ENCODE results near the gene GOLGA6L10.
"Not testable (repeated sequence)": the region's sequence is repeated elsewhere in the genome, so short reads cannot be mapped to it uniquely, and the experiment has no call there.

Gene GOLGA6L10

DNA sequence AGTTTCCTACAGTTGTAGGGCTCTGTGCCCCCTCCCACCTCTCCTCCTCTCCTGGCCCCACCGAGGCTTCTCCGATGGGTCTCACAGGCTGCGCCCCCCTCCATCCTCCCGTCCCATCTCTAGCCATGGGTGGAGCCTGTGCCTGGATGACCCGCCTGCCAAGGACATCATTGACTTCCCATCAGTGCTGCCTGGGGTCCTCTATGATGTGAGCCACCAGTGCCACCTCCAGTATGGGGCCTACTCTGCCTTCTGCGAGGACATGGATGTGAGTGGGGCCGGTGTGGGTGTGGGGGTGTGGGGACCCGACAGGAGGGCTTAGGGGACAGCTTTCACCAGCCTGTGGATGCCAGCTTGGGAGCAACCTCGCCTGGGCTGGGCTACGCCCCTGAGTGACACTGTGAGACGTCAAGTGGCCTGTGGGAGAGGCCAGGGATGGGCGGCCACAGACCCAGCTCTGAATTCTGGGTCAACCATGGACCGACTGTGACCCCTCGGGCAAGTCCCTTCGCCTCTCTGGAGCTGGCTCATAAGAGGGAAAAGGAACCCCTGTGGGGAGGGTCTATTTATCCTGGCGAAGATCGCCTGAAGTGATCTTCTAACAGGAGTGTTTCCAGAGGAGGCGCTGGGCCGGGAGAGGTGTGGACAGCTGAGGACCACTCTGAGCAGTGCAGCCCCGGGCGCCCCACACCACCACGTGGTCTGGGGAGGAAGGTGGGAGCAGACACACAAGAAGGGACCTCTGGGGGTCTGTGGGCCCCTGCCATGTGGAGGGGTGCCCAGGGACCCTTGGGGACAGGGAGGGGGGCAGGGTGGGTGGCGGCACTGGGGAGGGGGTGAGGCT, 32.8 kb downstream of the GOLGA6L10 start:
- not testable (repeated sequence) for DNase-seq

DNA sequence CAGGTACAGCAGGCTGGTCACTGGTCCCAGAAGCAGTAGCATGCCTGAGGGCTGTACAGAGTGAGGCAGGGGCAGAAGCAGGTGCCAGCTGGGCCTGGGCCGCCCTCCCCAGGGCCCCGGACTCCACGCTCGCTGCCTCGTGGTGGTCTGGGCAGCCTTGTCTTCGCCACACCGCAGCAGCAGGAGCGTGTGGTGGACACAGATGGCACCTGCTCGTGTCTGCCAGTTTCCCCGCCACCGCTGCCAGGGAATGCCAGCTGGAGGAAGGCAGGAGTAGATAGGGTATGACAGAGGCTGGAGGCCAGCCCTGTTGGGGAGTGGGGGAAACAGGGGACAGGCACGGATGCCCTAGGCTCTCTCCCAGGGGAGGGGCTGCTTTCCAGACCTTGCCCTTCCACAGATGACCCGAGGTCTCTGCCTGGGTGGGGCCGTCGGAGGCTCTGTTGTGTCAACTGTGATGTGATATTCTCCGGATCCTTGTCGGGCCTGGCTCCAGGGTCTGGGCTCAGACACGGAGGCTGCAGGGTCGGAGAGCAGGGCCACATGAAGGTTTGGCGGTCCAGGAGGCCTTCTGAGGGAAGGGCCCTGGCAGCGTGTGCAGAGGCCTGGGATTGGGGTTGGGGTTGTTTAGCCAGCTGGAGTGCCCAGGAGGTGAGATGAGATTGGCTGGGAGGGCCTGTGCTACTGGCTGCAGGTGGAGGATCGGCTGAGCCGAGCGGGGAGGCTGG, 33.6 kb downstream of the GOLGA6L10 start:
- DNase-seq: no peak

DNA sequence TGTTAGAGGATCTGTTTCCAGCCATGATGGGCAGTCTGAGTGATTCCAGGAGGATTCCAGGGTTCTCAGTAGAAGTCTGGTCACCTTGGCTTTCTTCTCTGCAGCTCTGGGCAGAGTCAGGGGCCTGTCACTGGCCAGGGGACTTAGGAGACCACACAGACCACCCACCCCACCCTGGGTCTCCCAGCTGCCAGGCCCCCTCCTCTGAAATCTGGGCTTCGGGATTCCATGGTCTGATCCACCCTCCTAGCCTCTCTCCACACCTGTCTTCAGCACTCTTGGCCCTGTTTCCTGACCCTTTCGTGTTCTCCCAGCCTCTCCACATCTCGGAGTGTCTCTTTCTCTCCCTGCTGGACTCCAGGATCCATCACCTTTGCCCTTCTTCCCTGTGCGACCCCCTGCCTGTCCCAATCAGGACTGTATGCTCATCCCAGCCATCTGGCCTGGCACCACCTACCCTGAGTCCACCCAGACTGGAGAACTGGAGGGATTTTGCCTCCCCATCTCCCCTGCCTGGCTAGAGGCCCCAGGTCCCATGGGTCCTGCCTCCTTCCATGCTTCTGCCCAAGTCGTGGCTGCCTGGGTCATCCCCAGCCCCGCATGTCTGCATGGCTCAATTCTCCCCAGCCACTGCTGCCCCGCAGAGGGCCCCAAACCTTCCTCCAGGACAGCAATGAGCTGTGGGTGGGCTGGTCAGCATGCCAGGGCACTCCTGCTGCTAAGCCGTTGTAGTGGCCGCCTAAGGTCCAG, 34.3 kb downstream of the GOLGA6L10 start:
- DNase-seq: no peak

DNA sequence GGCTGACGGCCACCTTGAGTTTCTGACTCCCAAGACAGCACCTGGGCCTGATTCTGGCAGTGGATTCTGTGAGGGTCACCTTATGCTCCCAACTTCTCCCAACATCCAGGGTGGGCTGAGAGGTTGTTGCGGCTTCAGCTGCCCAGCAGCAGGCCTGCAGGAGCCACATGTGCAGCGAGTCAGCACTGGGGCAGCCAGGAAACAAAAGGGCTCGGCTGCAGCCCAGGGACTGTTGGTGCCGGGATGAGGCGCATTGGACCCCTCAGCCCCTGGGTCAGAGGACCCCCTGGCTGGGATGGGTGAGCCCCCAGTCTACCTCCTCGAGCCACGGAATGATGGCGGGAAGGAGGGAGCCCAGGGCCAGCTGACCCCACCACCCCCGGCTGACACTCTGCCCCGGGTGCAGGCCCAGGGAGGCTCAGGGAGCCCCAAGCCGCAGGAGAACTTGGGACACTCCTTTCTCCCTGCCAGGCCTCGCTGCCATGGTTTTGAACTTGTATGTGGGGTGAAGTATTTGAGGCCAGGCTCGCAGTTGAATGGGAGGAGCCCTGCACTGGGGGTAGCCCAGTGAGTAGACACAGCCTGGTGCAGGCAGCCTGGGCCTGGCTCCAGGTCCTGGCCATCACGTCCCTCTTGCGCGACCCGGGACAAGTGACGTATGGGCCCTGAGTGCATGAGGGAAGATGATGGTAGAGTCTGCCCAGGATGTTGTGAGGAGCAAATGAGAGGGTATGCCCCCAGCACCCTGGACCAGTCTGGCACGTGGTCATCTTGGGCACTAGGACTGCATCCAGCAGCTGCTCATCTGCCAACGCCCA, 35.1 kb downstream of the GOLGA6L10 start:
- not testable (repeated sequence) for DNase-seq

DNA sequence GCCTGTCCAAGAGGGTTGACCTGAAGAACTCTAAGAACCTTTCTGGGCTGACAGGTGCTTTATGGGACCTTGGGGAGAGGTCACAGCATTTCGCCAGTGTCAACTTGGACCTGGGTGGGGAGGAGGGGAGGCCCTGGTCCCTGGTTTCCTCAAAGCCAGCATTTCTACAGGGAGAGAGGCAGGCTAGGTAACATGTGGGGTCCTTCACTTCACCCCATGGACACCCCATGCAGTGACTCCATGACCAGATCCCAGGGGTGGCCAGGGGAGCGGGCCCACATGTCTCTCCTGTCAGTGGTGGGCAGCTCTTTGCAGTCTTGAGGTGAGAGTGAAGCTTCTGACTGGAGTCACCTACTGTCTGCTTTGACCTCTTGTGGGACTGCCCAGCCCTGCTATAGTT, 35.8 kb downstream of the GOLGA6L10 start:
- DNase-seq: no peak

DNA sequence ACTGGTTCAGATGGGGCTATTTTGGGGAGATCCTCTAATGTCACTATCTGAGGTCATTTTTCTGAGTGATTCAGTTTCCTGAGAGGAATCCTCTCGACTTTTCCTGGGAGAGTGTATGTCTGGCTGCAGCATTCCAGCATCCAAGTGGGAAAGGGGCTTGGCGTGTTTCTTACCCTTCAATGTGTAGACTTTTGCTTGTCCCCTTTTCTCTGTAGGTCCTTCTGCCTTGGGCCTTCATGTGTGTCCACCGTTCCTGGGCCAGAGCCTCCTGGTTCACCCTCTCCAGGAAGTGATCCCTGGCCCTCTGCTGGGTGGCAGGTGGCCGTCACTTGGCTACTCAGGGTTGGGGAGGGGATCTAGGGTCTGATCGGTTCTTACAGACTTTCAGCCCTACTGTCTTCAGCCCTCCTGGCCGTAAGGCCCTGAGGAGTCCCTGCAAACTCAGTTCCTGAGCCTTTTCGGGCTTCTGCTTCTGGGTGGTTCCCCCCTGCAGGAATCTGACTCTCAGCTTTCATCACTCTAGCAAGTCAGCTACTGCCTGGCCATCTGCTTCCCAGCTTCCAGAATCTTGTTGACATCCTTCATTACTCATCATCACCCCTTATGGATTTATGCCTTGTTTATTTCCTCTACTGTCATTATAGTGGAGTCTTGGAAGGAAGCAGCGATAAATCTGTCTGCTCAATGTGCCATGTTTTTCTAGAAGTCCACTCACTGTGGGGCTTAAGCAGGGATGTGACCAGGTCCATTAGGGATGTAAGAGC, 36.5 kb downstream of the GOLGA6L10 start:
- no peak for DNase-seq

DNA sequence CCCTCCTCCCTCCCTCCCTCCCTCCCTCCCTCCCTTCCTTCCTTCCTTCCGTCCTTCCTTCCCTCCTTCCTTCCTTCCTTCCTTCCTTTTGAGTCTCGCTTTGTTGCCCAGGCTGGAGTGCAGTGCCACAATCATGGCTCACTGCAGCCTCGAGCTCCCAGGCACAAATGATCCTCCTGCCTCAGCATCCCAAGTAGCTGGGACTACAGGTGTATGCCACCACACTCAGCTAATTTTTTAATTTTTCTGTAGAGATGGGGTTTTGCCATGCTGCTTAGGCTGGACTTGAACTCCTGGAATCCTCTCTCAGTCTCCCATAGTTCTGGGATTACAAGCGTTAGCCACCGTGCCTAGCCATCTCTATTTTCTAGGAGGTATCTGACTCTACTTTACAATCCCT, 38.0 kb downstream of the GOLGA6L10 start:
- DNase-seq: not testable (repeated sequence)

DNA sequence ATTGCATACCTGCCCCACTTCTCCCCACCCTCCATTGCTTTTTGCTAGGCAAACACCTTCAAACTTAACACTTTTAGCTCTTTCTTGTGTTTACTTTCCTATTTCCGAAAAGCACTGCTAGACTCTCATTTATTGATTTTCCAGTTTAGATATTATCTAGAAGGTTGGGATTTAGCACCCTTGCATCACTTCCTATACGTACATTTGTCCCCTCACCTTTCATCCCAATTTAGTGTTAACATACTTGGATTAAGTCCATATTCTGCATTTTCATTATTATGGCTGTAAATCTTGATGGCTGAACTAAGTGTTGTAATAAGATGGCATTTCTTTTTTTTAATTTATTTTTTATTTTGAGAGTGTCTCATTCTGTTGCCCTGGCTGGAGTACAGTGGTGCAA, 39.5 kb downstream of the GOLGA6L10 start:
- DNase-seq: no peak

DNA sequence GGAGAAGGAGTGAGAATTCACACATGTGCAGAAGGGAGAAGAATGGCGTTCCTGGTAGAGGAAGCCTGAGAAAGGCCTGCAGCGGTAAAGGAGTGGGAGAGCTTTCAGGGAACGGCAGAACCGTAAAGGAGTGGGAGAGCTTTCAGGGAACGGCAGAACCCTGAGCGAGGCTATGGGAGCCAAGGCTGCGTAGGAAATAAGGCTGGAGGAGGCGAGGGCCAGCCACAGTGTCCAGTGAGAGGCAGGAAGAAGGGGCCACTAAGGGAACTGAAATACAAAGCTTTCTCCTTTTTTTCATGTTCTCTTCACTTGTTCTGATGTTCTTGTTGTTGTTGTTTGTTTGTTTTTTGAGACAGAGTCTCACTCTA, 41.6 kb downstream of the GOLGA6L10 start:
- no peak for DNase-seq

DNA sequence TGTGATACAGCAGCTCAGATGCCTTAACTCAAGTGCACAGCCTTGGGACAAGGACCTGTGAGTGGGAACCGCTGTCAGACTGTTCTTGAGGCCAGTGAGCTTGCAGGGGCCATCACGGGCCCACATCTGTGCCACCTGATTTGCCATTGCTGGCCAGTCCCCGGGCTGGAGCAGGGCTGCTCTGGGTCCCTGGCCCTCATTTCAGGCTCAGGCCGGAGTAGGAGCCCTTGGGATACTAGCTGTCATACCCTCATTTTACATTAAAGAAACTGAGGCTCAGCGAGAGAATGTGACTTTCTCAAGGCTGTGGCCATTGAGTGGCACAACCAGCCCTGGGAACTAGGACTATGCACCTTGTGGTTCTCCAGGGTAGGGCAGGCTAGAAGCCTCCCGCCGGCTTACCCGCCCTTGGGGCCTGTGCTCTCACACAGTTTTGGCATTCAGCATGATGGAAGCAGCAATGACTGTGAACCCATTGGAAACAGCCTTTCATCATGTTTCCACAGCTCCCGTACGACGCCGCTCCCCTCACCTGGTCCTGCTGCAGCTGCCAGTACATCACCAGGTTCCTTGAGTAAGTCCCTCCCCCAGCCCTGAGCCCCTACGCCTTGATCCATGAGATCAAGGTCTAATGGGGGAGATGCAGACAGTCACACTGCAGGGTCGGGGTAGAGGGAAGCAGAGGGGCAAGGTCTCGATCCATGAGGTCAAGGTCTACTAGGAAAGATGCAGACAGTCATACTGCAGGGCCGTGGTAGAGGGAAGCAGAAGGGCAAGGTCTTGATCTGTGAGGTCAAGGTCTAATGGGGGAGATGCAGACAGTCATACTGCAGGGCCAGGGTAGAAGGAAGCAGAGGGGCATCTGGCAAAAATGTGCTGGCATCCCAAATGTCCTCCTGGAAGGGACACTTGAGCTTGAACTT, 42.2 kb downstream of the GOLGA6L10 start:
- DNase-seq: no peak

DNA sequence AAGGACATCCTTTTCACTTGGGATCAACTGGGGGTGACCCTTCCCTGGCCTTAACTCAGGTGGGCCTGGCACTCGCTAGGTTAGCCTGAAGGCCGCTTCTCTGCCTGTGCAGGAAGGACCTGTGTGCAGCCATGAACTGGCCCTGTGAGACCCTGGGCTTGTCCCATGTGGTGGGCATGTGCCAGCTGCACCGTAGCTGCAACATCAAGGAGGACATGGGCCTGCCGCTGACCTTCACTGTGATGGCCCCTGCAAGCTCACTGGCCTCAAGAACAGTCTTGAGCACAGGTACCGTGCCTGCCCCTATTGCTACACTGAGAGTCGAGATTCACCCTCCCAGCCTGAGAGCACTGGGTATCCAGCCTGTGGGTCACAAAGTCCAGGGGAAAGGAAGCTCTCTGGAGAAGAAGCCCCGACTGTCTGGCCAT, 43.6 kb downstream of the GOLGA6L10 start:
- no peak for DNase-seq

DNA sequence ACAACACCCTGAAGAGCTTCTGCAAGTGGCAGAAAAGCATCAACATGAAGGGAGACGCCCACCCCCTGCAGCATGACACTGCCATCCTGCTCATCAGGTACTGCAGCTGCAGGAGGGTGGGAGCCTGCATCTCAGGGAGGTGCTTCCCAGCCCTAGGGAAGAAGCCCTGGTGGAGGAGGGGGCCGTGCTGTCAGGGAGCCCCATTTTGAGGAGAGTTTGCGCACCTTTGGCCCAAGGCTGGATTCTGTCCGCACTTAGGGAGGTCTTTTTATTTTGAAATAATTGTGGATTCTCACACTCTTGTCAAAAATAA, 44.5 kb downstream of the GOLGA6L10 start:
- no peak for DNase-seq

DNA sequence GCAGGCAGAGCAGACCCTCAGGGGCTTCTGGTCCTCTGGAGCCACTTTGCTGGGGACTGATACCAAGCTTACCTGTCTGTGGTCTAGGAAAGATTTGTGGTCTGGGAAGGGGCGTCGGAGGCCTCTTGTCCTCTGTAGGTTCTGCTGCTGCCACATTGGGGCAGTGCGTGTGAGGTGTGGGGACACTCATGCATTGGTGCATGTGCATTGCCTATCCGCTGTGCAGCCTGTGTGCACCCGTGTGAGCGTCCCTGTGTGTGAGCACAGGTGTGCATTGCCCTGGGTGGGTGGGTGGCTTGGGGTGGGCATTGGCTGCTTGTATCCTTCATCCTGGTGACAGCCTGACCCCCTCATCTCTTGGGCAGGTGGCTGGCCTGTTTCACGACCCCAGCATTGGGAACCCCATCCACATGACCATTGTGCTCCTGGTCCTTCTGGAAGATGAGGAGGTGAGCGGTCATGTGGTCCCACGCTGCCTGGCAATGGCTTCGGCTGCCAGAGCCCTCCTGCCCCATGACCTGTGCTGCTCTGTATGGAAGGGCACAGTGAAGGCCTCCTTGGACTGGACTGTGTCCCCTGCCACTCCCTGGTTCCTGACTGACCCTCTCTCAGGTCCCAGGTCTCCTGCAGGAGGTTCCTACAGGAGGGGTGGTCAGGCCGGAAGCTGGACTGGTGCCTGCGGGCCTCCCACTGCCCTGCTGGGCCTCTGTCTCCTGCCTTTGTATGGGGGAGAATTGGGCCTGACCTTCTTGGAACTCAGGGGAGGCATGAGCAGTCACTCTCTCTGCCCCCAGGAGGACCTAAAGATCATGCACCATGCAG, 45.1 kb downstream of the GOLGA6L10 start:
- no peak for DNase-seq

DNA sequence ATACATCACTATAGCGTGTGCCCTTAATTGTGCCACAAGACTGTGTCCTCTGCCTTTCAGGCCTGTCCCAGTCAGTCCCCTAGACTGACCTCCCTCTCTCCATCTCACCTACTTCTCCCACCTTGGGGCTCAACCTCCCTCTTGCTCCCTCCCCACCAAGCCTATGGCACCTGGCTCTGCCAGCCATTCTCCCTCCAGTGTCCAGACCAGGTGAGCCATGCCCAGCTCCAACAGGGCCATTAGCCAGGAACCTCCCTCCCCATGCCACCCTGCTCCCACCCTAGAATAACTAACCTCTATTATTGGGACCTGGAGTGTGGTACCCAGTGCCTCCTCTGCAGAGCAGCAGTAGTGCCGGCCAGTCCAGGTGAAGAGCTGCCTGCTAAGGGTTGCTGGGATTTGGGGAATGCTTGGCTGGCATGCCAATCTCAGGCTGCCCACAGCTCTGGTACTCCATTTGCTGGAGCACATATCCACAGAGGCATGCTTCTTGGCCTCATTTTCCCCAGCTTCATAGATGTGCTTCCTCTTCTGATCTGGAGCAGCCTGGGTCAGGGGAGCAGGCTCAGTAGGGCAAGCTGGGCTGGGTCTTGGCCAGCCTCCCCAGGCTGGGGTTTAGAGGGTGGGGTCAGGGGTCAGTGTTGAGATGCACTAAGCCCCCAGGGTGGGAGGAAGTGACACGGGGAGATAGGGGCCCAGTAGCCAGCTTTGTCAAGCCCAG, 47.8 kb downstream of the GOLGA6L10 start:
- no peak for DNase-seq

DNA sequence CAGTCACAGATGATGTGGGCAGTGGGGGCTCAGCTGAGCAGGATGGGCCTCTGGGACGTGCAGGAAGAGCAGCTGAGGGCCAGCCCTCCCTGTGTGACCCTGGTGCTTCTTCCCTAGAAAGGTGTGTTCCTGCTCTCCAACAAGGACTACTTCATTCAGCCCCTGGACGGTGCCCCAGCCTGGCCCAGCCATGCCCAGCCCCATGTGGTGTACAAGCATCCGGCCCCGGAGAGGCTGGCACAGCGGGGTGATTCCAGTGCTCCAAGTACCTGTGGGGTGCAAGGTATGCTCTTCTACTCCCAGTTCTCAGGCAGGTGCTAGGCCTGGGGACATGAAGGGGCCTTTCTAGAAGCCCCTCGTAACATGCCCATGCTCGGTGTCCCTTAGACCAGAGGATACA, 48.4 kb downstream of the GOLGA6L10 start:
- no peak for DNase-seq

DNA sequence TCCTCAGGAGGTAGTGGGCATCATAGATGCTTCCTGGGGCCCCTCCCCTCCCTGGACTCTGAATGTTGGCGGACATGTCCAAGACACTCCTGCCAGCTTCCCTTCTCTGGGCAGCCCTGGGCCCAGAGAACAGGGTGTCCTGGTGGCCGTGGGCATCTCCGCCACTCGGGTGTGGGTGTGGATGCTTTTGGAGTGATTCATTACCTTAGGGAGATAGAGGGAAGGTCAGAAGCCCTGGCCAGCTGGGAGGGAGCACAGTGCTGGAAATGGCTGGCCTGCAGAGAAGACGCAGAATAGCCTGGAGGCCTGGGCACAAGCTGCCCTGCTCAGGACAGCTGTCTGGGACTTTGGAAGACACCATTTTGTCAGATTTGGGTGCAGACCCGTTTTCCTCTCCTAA, 48.9 kb downstream of the GOLGA6L10 start:
- not testable (repeated sequence) for DNase-seq

DNA sequence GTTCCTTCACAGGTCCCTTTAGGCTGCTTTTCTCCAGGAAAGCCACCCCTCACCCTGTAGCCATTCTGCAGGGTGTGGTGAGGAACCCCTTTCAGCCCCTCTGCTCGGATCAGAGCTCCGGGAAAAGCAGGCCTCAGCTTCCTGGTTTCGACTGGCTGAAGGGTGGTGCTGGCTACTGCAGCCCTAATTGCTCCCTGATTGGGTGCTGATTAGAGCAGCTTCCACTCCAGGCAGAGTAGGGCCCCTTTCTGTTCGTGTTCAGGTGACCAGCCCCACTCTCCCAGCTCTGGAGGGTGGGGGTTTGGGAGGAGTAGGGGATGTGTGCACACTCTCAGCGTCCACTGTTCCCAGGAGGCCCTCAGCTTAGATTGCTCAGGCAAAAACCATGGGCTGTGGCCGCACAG, 49.8 kb downstream of the GOLGA6L10 start:
- DNase-seq: not testable (repeated sequence)

DNA sequence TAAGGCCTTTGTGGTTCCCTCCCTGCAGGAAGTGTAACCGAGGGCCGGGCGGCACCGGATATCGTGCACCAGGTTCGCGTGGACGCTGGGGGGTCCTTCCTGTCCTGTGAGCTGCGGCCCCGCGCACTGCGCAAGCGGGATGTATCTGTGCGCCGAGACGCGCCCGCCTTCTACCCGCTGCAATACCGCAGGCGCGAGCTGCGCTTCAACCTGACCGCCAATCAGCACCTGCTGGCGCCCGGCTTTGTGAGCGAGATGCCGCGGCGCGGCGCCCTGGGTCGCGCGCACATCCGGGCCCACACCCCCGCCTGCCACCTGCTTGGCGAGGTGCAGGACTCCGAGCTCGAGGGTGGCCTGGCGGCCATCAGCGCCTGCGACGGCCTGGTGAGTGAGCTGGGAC, 50.8 kb downstream of the GOLGA6L10 start:
- DNase-seq: no peak

DNA sequence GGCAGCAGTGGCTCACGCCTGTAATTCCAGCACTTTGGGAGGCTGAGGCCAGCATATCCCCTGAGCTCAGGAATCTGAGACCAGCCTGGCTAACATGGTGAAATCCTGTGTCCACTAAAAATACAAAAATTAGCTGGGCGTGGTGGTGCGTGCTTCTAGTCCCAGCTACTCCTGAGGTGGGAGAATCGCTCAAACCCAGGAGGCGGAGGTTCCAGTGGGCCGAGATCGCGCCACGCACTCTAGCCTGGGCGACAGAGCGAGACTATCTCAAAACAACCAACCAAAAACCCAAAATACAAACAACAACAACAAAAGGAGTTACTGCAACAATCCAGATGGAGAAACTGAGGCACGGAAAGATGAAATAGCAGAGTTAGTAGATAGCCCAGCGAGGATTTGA, 51.2 kb downstream of the GOLGA6L10 start:
- DNase-seq: no peak
